Measurements from ENCODE around the gene ADAMTS20.
A peak's percentile ranks its signal among the peaks of the same experiment; 100 is the strongest.
"Not testable (repeated sequence)": the region's sequence is repeated elsewhere in the genome, so short reads cannot be mapped to it uniquely, and the experiment has no call there.

ADAMTS20 gene

DNA sequence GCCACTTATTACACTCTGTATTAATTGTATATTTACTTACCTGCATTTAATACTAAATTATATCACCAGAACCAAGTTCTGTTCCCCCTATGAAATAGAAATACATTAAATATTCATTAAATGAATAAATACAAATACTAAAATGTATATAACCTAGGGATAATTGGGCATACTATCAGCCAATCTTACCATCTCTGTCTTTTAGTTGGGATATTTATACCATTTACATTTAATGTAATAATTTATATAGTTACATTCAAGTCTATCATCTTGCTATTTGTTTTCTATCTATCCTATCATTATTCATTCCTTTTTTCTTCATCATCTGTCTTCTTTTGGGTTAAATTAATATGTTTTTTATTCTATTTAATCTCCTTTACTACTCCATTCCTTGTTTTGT, 4.1 kb upstream of the ADAMTS20 start:
- Histone ChIP-seq H3K36me3 (ENCODE audit: control insufficient read depth, insufficient read depth, low read length, severe bottlenecking) (no peaks in the 10 kb centered on the region), H3K4me3 (ENCODE audit: low read length) (no peak overlapping the region), H3K9me3 (ENCODE audit: control insufficient read depth, low read length) (peaks cover 19% of the 10 kb centered on the region), H3K4me1 (ENCODE audit: control insufficient read depth, insufficient read depth, low read length) (no peaks in the 10 kb centered on the region), H3K27me3 (replicated peaks; ENCODE audit: control insufficient read depth, insufficient read depth, low read length) (peaks cover 21% of the 10 kb centered on the region), H3K9ac (ENCODE audit: low read length) (no peak overlapping the region)
- no peak for DNase-seq (ENCODE audit: low read depth)

- DNase-seq (ENCODE audit: low read depth), result peak; percentile 12
- Histone ChIP-seq H3K36me3 (ENCODE audit: control insufficient read depth, insufficient read depth, low read length, severe bottlenecking) (no peaks in the 10 kb centered on the region), H3K4me3 (ENCODE audit: low read length) (peak overlapping the region; percentile 69), H3K4me1 (ENCODE audit: control insufficient read depth, insufficient read depth, low read length) (no peaks in the 10 kb centered on the region), H3K9me3 (ENCODE audit: control insufficient read depth, low read length) (peaks cover 12% of the 10 kb centered on the region), H3K9ac (ENCODE audit: low read length) (no peak overlapping the region), H3K27me3 (replicated peaks; ENCODE audit: control insufficient read depth, insufficient read depth, low read length) (peaks cover 31% of the 10 kb centered on the region)
Observed at GRCh38 chr12:43551279-43551970, 578 bp downstream of the ADAMTS20 start.

DNA sequence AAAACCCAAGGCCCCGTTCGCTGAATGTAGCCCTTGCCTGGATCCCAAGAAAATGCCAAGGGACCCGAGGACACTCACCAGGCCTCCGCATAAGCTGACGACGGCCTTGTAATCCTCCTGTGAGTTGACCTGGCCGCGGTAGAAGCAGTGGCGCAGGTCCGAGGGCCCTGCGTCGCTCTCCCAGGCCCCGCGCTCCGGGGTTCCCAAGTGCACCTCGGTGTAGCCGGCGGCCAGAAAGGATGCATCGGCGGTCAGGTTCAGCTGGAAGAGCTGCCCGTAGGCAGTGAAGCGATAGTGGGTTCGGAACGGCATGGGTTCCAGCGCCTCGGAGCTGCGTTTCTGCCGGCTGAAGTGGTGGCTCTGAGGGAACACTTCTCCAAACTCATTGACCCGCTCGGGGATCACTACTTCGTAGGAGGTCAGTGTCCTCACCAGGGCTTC, 1.2 kb downstream of the ADAMTS20 start:
- peaks cover 6% of the 10 kb centered on the region for H3K9me3 ChIP-seq (ENCODE audit: control insufficient read depth, low read length)
- no peak overlapping the region for H3K9ac ChIP-seq (ENCODE audit: low read length)
- peaks cover 31% of the 10 kb centered on the region for H3K27me3 ChIP-seq (replicated peaks; ENCODE audit: control insufficient read depth, insufficient read depth, low read length)
- no peak overlapping the region for H3K4me3 ChIP-seq (ENCODE audit: low read length)
- no peak for DNase-seq (ENCODE audit: low read depth)
- H3K4me1 ChIP-seq (ENCODE audit: control insufficient read depth, insufficient read depth, low read length), result no peaks in the 10 kb centered on the region
- no peaks in the 10 kb centered on the region for H3K36me3 ChIP-seq (ENCODE audit: control insufficient read depth, insufficient read depth, low read length, severe bottlenecking)

DNA sequence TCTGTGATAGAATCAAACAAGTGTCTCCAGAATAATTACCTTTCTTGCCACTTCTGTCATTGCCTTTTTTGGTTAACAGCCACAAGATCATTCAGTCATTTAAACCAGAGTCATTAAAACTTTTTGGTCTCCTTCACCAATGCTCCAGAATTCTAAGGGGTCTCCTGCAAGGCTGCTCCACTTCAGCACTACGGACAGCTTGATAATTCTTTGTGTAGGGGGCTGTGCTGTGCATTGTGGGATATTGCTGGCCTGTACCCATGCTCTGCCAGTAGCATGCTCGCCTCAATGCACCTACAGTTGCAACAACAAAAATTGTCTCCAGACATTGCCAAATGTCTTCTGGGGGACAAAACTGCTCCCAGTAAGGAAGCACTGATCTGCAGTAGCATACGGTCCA, 7.3 kb downstream of the ADAMTS20 start:
- Histone ChIP-seq H3K4me1 (ENCODE audit: control insufficient read depth, insufficient read depth, low read length) (no peaks in the 10 kb centered on the region), H3K27me3 (replicated peaks; ENCODE audit: control insufficient read depth, insufficient read depth, low read length) (no peaks in the 10 kb centered on the region), H3K4me3 (ENCODE audit: low read length) (no peak overlapping the region), H3K9ac (ENCODE audit: low read length) (no peak overlapping the region), H3K9me3 (ENCODE audit: control insufficient read depth, low read length) (no peaks in the 10 kb centered on the region), H3K36me3 (ENCODE audit: control insufficient read depth, insufficient read depth, low read length, severe bottlenecking) (no peaks in the 10 kb centered on the region)
- no peak for DNase-seq (ENCODE audit: low read depth)

- Histone ChIP-seq H3K36me3 (ENCODE audit: control insufficient read depth, insufficient read depth, low read length, severe bottlenecking) (no peaks in the 10 kb centered on the region), H3K9me3 (ENCODE audit: control insufficient read depth, low read length) (no peaks in the 10 kb centered on the region), H3K4me3 (ENCODE audit: low read length) (no peak overlapping the region), H3K27me3 (replicated peaks; ENCODE audit: control insufficient read depth, insufficient read depth, low read length) (no peaks in the 10 kb centered on the region), H3K9ac (ENCODE audit: low read length) (no peak overlapping the region), H3K4me1 (ENCODE audit: control insufficient read depth, insufficient read depth, low read length) (no peaks in the 10 kb centered on the region)
- DNase-seq (ENCODE audit: low read depth), result peak; percentile 36
Observed at GRCh38 chr12:43540470-43540869, 11.5 kb downstream of the ADAMTS20 start.

- H3K4me1 ChIP-seq (ENCODE audit: control insufficient read depth, insufficient read depth, low read length); H3K9ac ChIP-seq (ENCODE audit: low read length); H3K27me3 ChIP-seq (replicated peaks; ENCODE audit: control insufficient read depth, insufficient read depth, low read length); H3K9me3 ChIP-seq (ENCODE audit: control insufficient read depth, low read length); H3K4me3 ChIP-seq (ENCODE audit: low read length); H3K36me3 ChIP-seq (ENCODE audit: control insufficient read depth, insufficient read depth, low read length, severe bottlenecking); DNase-seq (ENCODE audit: low read depth): not testable (repeated sequence)
Observed at GRCh38 chr12:43537675-43538074, 14.3 kb downstream of the ADAMTS20 start.

DNA sequence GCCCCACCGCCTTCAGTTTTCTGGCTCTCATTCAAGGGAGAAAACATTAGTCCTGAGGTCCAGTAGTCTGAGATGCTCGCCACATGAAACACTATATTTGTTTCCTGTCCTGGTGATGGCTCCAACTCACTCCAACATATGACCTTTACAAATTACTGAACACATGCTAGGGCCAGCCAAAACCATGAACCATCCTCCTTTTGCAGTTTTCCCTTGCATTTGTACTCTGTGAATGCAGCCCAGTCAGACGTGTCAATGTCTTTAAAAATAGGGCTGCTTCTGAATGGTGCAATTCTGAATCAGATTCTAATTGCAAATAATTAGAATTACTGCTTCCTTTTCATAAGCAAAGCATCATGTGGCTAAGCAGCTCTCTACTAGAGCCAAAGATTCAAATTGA, 36.0 kb downstream of the ADAMTS20 start:
- H3K4me1 ChIP-seq (ENCODE audit: control insufficient read depth, insufficient read depth, low read length), result no peaks in the 10 kb centered on the region
- H3K9ac ChIP-seq (ENCODE audit: low read length), result no peak overlapping the region
- no peaks in the 10 kb centered on the region for H3K9me3 ChIP-seq (ENCODE audit: control insufficient read depth, low read length)
- no peaks in the 10 kb centered on the region for H3K27me3 ChIP-seq (replicated peaks; ENCODE audit: control insufficient read depth, insufficient read depth, low read length)
- no peak for DNase-seq (ENCODE audit: low read depth)
- no peak overlapping the region for H3K4me3 ChIP-seq (ENCODE audit: low read length)
- H3K36me3 ChIP-seq (ENCODE audit: control insufficient read depth, insufficient read depth, low read length, severe bottlenecking), result no peaks in the 10 kb centered on the region

DNA sequence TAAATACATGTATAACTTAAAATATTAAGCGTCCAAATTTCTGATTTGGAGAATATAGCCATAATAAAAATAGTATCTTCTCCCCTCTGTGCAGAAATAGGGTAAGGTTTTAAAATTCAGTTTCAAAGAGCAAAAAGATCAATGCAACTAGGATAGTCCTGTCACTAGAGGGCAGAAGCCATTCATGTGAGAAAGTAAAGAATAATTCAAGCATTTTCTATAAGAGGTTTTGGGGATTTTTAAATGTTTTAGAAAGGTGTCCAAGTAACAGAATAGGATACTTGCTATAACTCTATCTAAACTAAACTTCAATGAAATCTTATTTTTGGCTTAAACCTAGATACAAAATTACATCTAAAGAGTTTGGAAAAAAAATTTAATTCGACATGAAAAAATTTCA, 50.3 kb downstream of the ADAMTS20 start:
- no peaks in the 10 kb centered on the region for H3K9me3 ChIP-seq (ENCODE audit: control insufficient read depth, low read length)
- no peak overlapping the region for H3K4me3 ChIP-seq (ENCODE audit: low read length)
- no peaks in the 10 kb centered on the region for H3K27me3 ChIP-seq (replicated peaks; ENCODE audit: control insufficient read depth, insufficient read depth, low read length)
- no peak overlapping the region for H3K9ac ChIP-seq (ENCODE audit: low read length)
- H3K4me1 ChIP-seq (ENCODE audit: control insufficient read depth, insufficient read depth, low read length), result no peaks in the 10 kb centered on the region
- no peaks in the 10 kb centered on the region for H3K36me3 ChIP-seq (ENCODE audit: control insufficient read depth, insufficient read depth, low read length, severe bottlenecking)
- peak; percentile 76 for DNase-seq (ENCODE audit: low read depth)

- DNase-seq (ENCODE audit: low read depth), result peak; percentile 22
- no peak overlapping the region for H3K9ac ChIP-seq (ENCODE audit: low read length)
- no peaks in the 10 kb centered on the region for H3K36me3 ChIP-seq (ENCODE audit: control insufficient read depth, insufficient read depth, low read length, severe bottlenecking)
- no peaks in the 10 kb centered on the region for H3K9me3 ChIP-seq (ENCODE audit: control insufficient read depth, low read length)
- no peaks in the 10 kb centered on the region for H3K4me1 ChIP-seq (ENCODE audit: control insufficient read depth, insufficient read depth, low read length)
- no peaks in the 10 kb centered on the region for H3K27me3 ChIP-seq (replicated peaks; ENCODE audit: control insufficient read depth, insufficient read depth, low read length)
- no peak overlapping the region for H3K4me3 ChIP-seq (ENCODE audit: low read length)
Observed at GRCh38 chr12:43493261-43493797, 58.7 kb downstream of the ADAMTS20 start.

DNA sequence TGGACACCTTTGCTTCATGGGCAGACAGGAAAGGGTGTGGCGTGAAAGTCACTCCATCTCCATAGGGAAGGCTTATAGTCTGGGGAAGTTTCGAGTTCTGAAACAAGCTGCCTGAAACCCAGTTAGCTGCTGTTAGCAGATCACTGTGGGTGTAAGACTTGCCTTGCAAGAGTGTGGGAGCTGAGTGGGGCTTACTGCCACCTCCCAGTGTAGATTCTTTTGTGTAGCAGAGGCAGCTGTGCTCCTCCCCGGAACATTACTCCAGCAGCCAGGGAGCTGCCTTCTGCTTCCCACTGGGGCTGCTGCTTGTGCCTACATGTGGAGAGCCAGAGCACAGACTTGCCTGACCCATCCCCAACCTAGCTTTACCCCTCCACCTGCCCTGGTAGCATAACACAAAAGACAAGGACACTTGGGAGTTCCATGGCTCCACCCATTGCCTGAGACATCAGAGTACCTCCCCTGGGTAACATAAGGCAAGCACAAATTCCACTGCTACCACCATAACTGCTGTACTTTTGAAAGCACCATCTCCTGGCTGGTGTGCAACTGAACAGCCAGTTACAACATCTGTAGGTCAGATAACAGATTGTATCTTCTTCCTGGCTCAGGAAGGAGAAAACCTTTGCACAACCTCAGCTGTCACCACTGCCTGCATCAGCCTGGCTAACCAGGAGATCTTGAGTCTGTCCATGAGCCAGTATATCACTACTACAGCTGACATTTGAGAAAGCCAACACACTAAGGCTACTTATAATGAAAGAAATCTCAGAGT, 69.5 kb downstream of the ADAMTS20 start:
- Histone ChIP-seq H3K4me3 (ENCODE audit: low read length) (no peak overlapping the region), H3K27me3 (replicated peaks; ENCODE audit: control insufficient read depth, insufficient read depth, low read length) (no peaks in the 10 kb centered on the region), H3K4me1 (ENCODE audit: control insufficient read depth, insufficient read depth, low read length) (no peaks in the 10 kb centered on the region), H3K9ac (ENCODE audit: low read length) (no peak overlapping the region), H3K36me3 (ENCODE audit: control insufficient read depth, insufficient read depth, low read length, severe bottlenecking) (no peaks in the 10 kb centered on the region), H3K9me3 (ENCODE audit: control insufficient read depth, low read length) (peaks cover 12% of the 10 kb centered on the region)
- DNase-seq (ENCODE audit: low read depth), result peak; percentile 2

DNA sequence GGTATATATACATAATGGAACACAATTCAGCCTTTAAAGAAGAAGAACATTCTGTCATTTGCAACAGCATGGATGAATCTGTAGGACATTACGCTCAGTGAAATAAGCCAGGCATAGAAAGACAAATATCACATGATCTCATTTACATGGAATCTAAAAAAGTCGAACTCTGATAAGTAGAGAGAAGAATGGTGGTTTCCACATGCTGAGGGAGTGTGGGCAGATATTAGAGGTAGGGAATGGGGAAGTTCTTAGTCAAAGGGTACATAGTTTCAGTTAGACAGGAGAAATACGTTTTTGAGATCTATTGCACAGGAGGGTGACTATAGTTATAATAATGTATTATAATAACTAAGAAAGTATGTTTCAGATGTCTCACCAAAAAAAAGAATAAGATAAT, 71.4 kb downstream of the ADAMTS20 start:
- no peak for DNase-seq (ENCODE audit: low read depth)
- Histone ChIP-seq H3K4me1 (ENCODE audit: control insufficient read depth, insufficient read depth, low read length) (no peaks in the 10 kb centered on the region), H3K27me3 (replicated peaks; ENCODE audit: control insufficient read depth, insufficient read depth, low read length) (no peaks in the 10 kb centered on the region), H3K9me3 (ENCODE audit: control insufficient read depth, low read length) (peaks cover 5% of the 10 kb centered on the region), H3K4me3 (ENCODE audit: low read length) (no peak overlapping the region), H3K9ac (ENCODE audit: low read length) (no peak overlapping the region), H3K36me3 (ENCODE audit: control insufficient read depth, insufficient read depth, low read length, severe bottlenecking) (no peaks in the 10 kb centered on the region)

Measured in adipocyte (in vitro differentiated cells).